Activated CD4-positive, CD25-positive, alpha-beta regulatory T cell (primary cell): ENCODE data around the gene GATAD2A.
A peak's percentile ranks its signal among the peaks of the same experiment; 100 is the strongest.
"Not testable (repeated sequence)": the region's sequence is repeated elsewhere in the genome, so short reads cannot be mapped to it uniquely, and the experiment has no call there.

ENCODE experiments used
- DNase-seq, 4 experiments: peaks; one replicate each; lab custom pipeline; 2025; lab: John Stamatoyannopoulos, UW

Gene GATAD2A

GRCh38 chr19:19404879-19405860 is at the start of gene GATAD2A:
TSS of gene GATAD2A (plus strand) at chr19:19405675. CDS start at chr19:19465346, 59,671 bp downstream.
- DNase-seq, result peak; percentile 82 to 87 (median 86)

GRCh38 chr19:19356500-19356899 is 49.0 kb upstream of the GATAD2A start:
- DNase-seq, result no peak

GRCh38 chr19:19356901-19357566 is 48.4 kb upstream of the GATAD2A start:
- no peak for DNase-seq

- peak; percentile 16 to 53 (median 32) for DNase-seq
Observed at GRCh38 chr19:19361075-19361594, 44.3 kb upstream of the GATAD2A start.

- DNase-seq, result no peak
Observed at GRCh38 chr19:19362075-19362474, 43.4 kb upstream of the GATAD2A start.

GRCh38 chr19:19366434-19367396 is 38.8 kb upstream of the GATAD2A start:
- DNase-seq, result peak; percentile 37 to 65 (median 50)

GRCh38 chr19:19368087-19368486 is 37.4 kb upstream of the GATAD2A start:
- DNase-seq, result no peak

- DNase-seq, result no peak
Observed at GRCh38 chr19:19371059-19371458, 34.4 kb upstream of the GATAD2A start.

GRCh38 chr19:19372656-19373416 is 32.6 kb upstream of the GATAD2A start:
- no peak for DNase-seq

GRCh38 chr19:19379527-19379926 is 25.9 kb upstream of the GATAD2A start:
- DNase-seq, result no peak

GRCh38 chr19:19380316-19380715 is 25.2 kb upstream of the GATAD2A start:
- not testable (repeated sequence) for DNase-seq

- DNase-seq, result no peak
Observed at GRCh38 chr19:19381007-19381926, 24.2 kb upstream of the GATAD2A start.

GRCh38 chr19:19382118-19382517 is 23.4 kb upstream of the GATAD2A start:
- DNase-seq, result no peak

GRCh38 chr19:19384486-19384885 is 21.0 kb upstream of the GATAD2A start:
- no peak for DNase-seq

GRCh38 chr19:19385131-19385895 is 20.2 kb upstream of the GATAD2A start:
- peak; percentile 98 to 99 (median 98) for DNase-seq

- peak; percentile 38 to 58 (median 50) for DNase-seq
Observed at GRCh38 chr19:19385896-19386869, 19.3 kb upstream of the GATAD2A start.

- DNase-seq, result no peak
Observed at GRCh38 chr19:19387108-19387507, 18.4 kb upstream of the GATAD2A start.
